ENCODE data around the gene ZBED2. TPM values are rescaled to one million over a fixed set of nuclear protein-coding genes. Genes with fewer than 3 reads are reported as not detected.
A peak's percentile ranks its signal among the peaks of the same experiment; 100 is the strongest.

Gene ZBED2
- total RNA-seq, 2 experiments from 2014 or later, result 0.68 to 0.74 TPM

- H3K27me3 Mint-ChIP-seq (ENCODE audit: low read depth), result no peaks in the 10 kb centered on the region
- ATAC-seq (no peak), DNase-seq (no peak)
- H3K9me3 Mint-ChIP-seq (ENCODE audit: insufficient read depth), result peaks cover 6% of the 10 kb centered on the region
- peaks cover 90% of the 10 kb centered on the region for H3K36me3 Mint-ChIP-seq (ENCODE audit: low read depth)
- peaks cover 83% of the 10 kb centered on the region for H3K4me1 Mint-ChIP-seq (ENCODE audit: low read depth)
- no peak overlapping the region for H3K4me3 Mint-ChIP-seq
- peak overlapping the region; percentile 51 for H3K27ac Mint-ChIP-seq
- ChIA-PET POLR2A (interaction anchor here (0.7 to 2.8 kb wide), 4 partner anchors 10 to 62 kb away, joined by 3 to 15 read pairs (median 4); partner anchors contain the start of gene CD96), CTCF (interaction anchor here (1.0 to 4.9 kb wide), 5 partner anchors 10 to 55 kb away, joined by 4 to 24 read pairs (median 6); partner anchors contain the start of gene ZBED2)
These were observed 9.0 kb upstream of the ZBED2 start for GRCh38 chr3:111604119-111604518.

DNA sequence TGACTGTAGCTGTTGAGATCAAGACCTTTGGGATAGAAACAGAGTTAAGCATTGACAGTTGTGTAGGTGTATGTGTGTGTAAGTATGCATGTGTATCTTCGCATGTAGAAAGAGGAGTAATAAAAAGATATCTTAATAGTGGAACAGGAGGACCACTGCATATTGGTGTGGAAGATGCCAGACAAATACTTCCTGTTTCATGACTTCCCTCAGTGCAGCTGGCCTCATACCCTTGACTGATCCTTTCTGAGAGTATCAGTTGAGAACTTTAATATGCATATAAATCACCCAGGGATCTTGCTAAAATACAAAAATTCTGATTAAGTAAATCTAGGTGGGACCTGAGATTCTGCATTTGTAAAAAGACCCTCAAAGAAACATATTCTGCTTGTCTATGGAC is 8.5 kb upstream of the ZBED2 start:
- no peaks in the 10 kb centered on the region for H3K27me3 Mint-ChIP-seq (ENCODE audit: low read depth)
- ChIA-PET POLR2A (interaction anchor here (0.7 to 2.8 kb wide), 3 partner anchors 10 to 56 kb away, joined by 3 to 15 read pairs (median 4); no protein-coding TSS in a partner anchor), CTCF (interaction anchor here (1.0 to 4.9 kb wide), 5 partner anchors 9 to 55 kb away, joined by 4 to 24 read pairs (median 6); partner anchors contain the start of gene ZBED2)
- no peak overlapping the region for H3K4me3 Mint-ChIP-seq
- H3K27ac Mint-ChIP-seq, result peak overlapping the region; percentile 51
- H3K4me1 Mint-ChIP-seq (ENCODE audit: low read depth), result peaks cover 79% of the 10 kb centered on the region
- H3K9me3 Mint-ChIP-seq (ENCODE audit: insufficient read depth), result peaks cover 6% of the 10 kb centered on the region
- DNase-seq (no peak), ATAC-seq (no peak)
- H3K36me3 Mint-ChIP-seq (ENCODE audit: low read depth), result peaks cover 86% of the 10 kb centered on the region

- Mint-ChIP-seq H3K4me3 (no peak overlapping the region), H3K4me1 (ENCODE audit: low read depth) (peaks cover 65% of the 10 kb centered on the region)
- CTCF ChIA-PET, result interaction anchor here (0.7 to 4.9 kb wide), 6 partner anchors 8 to 90 kb away, joined by 3 to 24 read pairs (median 4); no protein-coding TSS in a partner anchor
These were observed 6.7 kb upstream of the ZBED2 start for GRCh38 chr3:111601810-111602209.

GRCh38 chr3:111598552-111598951 is 3.4 kb upstream of the ZBED2 start:
- Mint-ChIP-seq H3K9me3 (ENCODE audit: insufficient read depth) (no peaks in the 10 kb centered on the region), H3K4me3 (no peak overlapping the region), H3K4me1 (ENCODE audit: low read depth) (peaks cover 63% of the 10 kb centered on the region), H3K36me3 (ENCODE audit: low read depth) (peaks cover 87% of the 10 kb centered on the region), H3K27ac (no peak overlapping the region), H3K27me3 (ENCODE audit: low read depth) (no peaks in the 10 kb centered on the region)
- no peak for ATAC-seq
- no peak for DNase-seq
- POLR2A ChIA-PET, result interaction anchor here (1.0 kb wide), 1 partner anchor 57 kb away, joined by 3 read pairs; no protein-coding TSS in a partner anchor
- CTCF ChIA-PET, result interaction anchor here (0.8 to 2.5 kb wide), 5 partner anchors 9 to 23 kb away, joined by 3 to 14 read pairs (median 4); no protein-coding TSS in a partner anchor

More at GRCh38 chr3:111601810-111602209, 6.7 kb upstream of the ZBED2 start:
- Mint-ChIP-seq H3K36me3 (ENCODE audit: low read depth) (peaks cover 88% of the 10 kb centered on the region), H3K27ac (no peak overlapping the region), H3K9me3 (ENCODE audit: insufficient read depth) (peaks cover 5% of the 10 kb centered on the region), H3K27me3 (ENCODE audit: low read depth) (no peaks in the 10 kb centered on the region)
- POLR2A ChIA-PET, result interaction anchor here (1.0 to 1.4 kb wide), 4 partner anchors 9 to 54 kb away, joined by 4 to 5 read pairs (median 4); no protein-coding TSS in a partner anchor
- no peak for ATAC-seq
- no peak for DNase-seq

DNA sequence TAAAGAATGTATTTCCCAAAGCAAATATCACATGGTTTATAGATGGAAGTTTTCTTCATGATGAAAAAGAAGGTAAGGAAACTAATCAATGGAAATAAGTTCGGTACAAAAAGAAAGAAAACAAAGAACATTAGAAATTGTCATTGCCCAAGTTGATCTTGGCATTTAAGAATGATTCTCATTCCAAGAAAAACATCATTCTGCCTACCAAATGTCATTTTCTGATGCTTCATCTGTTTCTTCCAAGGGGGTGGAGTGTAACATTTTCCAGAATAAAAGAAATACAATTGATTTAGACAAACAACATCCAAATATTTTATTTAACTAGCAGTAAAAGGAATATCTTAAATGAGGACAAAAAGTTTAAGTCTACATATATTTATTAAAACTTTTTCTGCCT is 3.0 kb upstream of the ZBED2 start:
- H3K27me3 Mint-ChIP-seq (ENCODE audit: low read depth), result no peaks in the 10 kb centered on the region
- ChIA-PET POLR2A (interaction anchor here (1.0 kb wide), 1 partner anchor 57 kb away, joined by 3 read pairs; no protein-coding TSS in a partner anchor), CTCF (interaction anchor here (0.8 to 2.5 kb wide), 5 partner anchors 9 to 24 kb away, joined by 3 to 14 read pairs (median 4); no protein-coding TSS in a partner anchor)
- peaks cover 63% of the 10 kb centered on the region for H3K4me1 Mint-ChIP-seq (ENCODE audit: low read depth)
- ATAC-seq, result no peak
- no peak for DNase-seq
- H3K4me3 Mint-ChIP-seq, result no peak overlapping the region
- H3K27ac Mint-ChIP-seq, result no peak overlapping the region
- peaks cover 87% of the 10 kb centered on the region for H3K36me3 Mint-ChIP-seq (ENCODE audit: low read depth)
- no peaks in the 10 kb centered on the region for H3K9me3 Mint-ChIP-seq (ENCODE audit: insufficient read depth)

DNA sequence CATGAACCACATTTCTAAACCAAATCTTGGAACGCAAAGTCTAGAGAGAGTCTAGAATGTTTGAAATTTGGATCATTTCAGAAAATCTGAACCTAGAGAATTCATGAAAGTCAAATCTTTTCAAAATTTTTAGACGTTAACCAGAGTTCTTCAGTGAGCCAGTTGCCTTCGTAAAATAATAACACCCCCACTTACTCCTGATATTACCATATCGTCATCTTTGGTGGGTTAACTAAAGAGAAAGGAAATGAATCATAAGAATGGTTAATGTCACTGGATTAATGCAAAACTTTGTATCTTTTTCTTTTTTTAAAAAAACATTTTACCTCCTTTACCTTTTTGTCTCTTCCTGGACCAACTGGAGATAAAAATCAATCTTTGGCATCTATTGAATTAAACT is 1.2 kb upstream of the ZBED2 start:
- no peak for ATAC-seq
- peak overlapping the region; percentile 24 for H3K4me3 Mint-ChIP-seq
- H3K9me3 Mint-ChIP-seq (ENCODE audit: insufficient read depth), result no peaks in the 10 kb centered on the region
- ChIA-PET CTCF (interaction anchor here (1.4 to 3.8 kb wide), 2 partner anchors 20 to 53 kb away, joined by 3 to 26 read pairs; no protein-coding TSS in a partner anchor), POLR2A (no interaction called here)
- H3K4me1 Mint-ChIP-seq (ENCODE audit: low read depth), result peaks cover 65% of the 10 kb centered on the region
- no peak for DNase-seq
- H3K27ac Mint-ChIP-seq, result peak overlapping the region; percentile 72
- H3K36me3 Mint-ChIP-seq (ENCODE audit: low read depth), result peaks cover 84% of the 10 kb centered on the region
- H3K27me3 Mint-ChIP-seq (ENCODE audit: low read depth), result no peaks in the 10 kb centered on the region

- peak overlapping the region; percentile 79 for H3K27ac Mint-ChIP-seq
- peaks cover 68% of the 10 kb centered on the region for H3K4me1 Mint-ChIP-seq (ENCODE audit: low read depth)
- DNase-seq (no peak), ATAC-seq (no peak)
- peaks cover 86% of the 10 kb centered on the region for H3K36me3 Mint-ChIP-seq (ENCODE audit: low read depth)
- no peak overlapping the region for H3K4me3 Mint-ChIP-seq
- ChIA-PET POLR2A (interaction anchor here (1.0 to 3.3 kb wide), 8 partner anchors 9 to 52 kb away, joined by 4 to 15 read pairs (median 10); no protein-coding TSS in a partner anchor), CTCF (interaction anchor here (0.7 to 3.8 kb wide), 10 partner anchors 9 to 87 kb away, joined by 3 to 26 read pairs (median 4); no protein-coding TSS in a partner anchor)
- H3K27me3 Mint-ChIP-seq (ENCODE audit: low read depth), result no peaks in the 10 kb centered on the region
- no peaks in the 10 kb centered on the region for H3K9me3 Mint-ChIP-seq (ENCODE audit: insufficient read depth)
These were observed 365 bp downstream of the ZBED2 start for GRCh38 chr3:111594781-111595180.

DNA sequence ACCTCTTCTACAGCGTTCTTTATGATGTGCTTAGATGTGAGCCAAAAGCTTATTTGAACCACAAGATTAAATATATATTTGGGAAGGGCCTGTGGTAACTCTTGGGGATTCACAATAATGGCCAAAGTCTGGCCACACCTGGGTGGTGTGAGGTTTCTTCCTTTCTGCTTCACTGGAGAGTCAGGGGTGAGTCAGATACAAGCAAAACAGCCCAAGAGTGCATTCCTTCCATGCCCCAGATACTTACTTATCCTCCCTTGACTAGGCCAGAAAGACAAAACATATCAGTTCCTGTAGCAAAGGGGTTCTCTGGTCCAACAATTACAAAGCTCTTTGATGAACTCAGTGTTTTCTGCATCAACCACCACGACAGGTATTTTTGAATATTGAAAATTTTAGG is 941 bp downstream of the ZBED2 start:
- Mint-ChIP-seq H3K36me3 (ENCODE audit: low read depth) (peaks cover 89% of the 10 kb centered on the region), H3K27me3 (ENCODE audit: low read depth) (no peaks in the 10 kb centered on the region), H3K27ac (peak overlapping the region; percentile 79), H3K4me1 (ENCODE audit: low read depth) (peaks cover 72% of the 10 kb centered on the region), H3K9me3 (ENCODE audit: insufficient read depth) (no peaks in the 10 kb centered on the region), H3K4me3 (peak overlapping the region; percentile 29)
- peak; percentile 48 for ATAC-seq
- POLR2A ChIA-PET, result interaction anchor here (1.1 to 3.3 kb wide), 8 partner anchors 10 to 51 kb away, joined by 3 to 15 read pairs (median 10); no protein-coding TSS in a partner anchor
- no peak for DNase-seq
- CTCF ChIA-PET, result interaction anchor here (0.8 to 3.8 kb wide), 11 partner anchors 10 to 97 kb away, joined by 3 to 26 read pairs (median 3); no protein-coding TSS in a partner anchor

DNA sequence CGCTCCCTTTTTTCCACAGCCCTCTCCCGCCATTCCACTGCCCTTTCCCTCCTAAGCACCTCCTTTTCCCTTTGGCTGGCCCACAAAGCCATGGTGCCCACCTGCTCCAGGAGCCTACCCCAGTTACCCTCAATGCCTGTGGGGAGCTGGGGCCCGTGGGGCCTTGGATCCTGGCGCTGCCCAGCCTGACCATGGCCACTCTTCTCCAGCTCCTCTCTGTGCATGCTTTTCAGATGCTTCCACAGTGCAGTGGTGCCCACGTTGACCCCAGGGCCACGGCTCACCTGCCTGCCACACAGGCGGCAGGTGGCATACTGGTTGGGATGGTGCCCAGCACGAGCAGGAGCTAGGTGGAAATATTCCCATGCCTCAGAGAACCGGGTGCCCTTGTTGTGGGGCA is 1.5 kb downstream of the ZBED2 start:
- POLR2A ChIA-PET, result interaction anchor here (0.9 to 3.3 kb wide), 8 partner anchors 11 to 283 kb away, joined by 3 to 15 read pairs (median 10); no protein-coding TSS in a partner anchor
- H3K4me1 Mint-ChIP-seq (ENCODE audit: low read depth), result peaks cover 74% of the 10 kb centered on the region
- ATAC-seq (no peak), DNase-seq (no peak)
- CTCF ChIA-PET, result interaction anchor here (1.2 to 3.8 kb wide), 8 partner anchors 10 to 98 kb away, joined by 3 to 26 read pairs (median 7); no protein-coding TSS in a partner anchor
- H3K9me3 Mint-ChIP-seq (ENCODE audit: insufficient read depth), result no peaks in the 10 kb centered on the region
- peak overlapping the region; percentile 29 for H3K4me3 Mint-ChIP-seq
- H3K27me3 Mint-ChIP-seq (ENCODE audit: low read depth), result no peaks in the 10 kb centered on the region
- H3K36me3 Mint-ChIP-seq (ENCODE audit: low read depth), result peaks cover 89% of the 10 kb centered on the region
- peak overlapping the region; percentile 79 for H3K27ac Mint-ChIP-seq

DNA sequence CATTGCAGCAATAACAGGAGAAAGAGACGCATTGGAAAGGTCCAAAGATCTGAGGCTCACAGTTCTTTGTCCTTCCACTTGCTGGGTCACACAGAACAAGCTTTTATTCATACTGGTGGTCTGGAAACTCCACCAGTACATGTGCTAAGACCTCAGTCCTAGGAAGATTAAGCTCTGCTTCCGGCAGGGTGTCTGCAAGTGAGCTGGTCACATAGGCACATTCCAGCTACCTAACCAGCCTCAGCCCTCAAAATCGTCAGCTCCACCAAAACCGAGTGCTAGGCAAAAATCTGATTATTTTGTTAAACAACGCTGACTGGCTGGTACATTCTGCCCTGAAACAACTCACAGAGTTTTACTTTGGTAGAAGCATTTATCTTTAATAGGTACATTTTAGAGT is 2.2 kb downstream of the ZBED2 start:
- Mint-ChIP-seq H3K9me3 (ENCODE audit: insufficient read depth) (no peaks in the 10 kb centered on the region), H3K27me3 (ENCODE audit: low read depth) (no peaks in the 10 kb centered on the region), H3K4me1 (ENCODE audit: low read depth) (peaks cover 80% of the 10 kb centered on the region), H3K4me3 (peak overlapping the region; percentile 29), H3K36me3 (ENCODE audit: low read depth) (peaks cover 89% of the 10 kb centered on the region), H3K27ac (peak overlapping the region; percentile 79)
- ATAC-seq (no peak), DNase-seq (no peak)
- ChIA-PET POLR2A (interaction anchor here (0.9 to 3.3 kb wide), 6 partner anchors 11 to 282 kb away, joined by 3 to 15 read pairs (median 12); no protein-coding TSS in a partner anchor), CTCF (interaction anchor here (1.1 to 3.8 kb wide), 6 partner anchors 12 to 46 kb away, joined by 3 to 26 read pairs (median 8); no protein-coding TSS in a partner anchor)

- CTCF ChIA-PET, result interaction anchor here (1.1 to 3.2 kb wide), 4 partner anchors 9 to 24 kb away, joined by 3 to 15 read pairs (median 8); no protein-coding TSS in a partner anchor
- H3K36me3 Mint-ChIP-seq (ENCODE audit: low read depth), result peaks cover 89% of the 10 kb centered on the region
- H3K27me3 Mint-ChIP-seq (ENCODE audit: low read depth), result no peaks in the 10 kb centered on the region
- peaks cover 82% of the 10 kb centered on the region for H3K4me1 Mint-ChIP-seq (ENCODE audit: low read depth)
- no peak overlapping the region for H3K4me3 Mint-ChIP-seq
- DNase-seq (no peak), ATAC-seq (no peak)
- peak overlapping the region; percentile 44 for H3K27ac Mint-ChIP-seq
- POLR2A ChIA-PET, result interaction anchor here (0.6 to 3.3 kb wide), 4 partner anchors 13 to 45 kb away, joined by 3 to 11 read pairs (median 4); no protein-coding TSS in a partner anchor
- no peaks in the 10 kb centered on the region for H3K9me3 Mint-ChIP-seq (ENCODE audit: insufficient read depth)
These were observed 3.0 kb downstream of the ZBED2 start for GRCh38 chr3:111592143-111592542.

Data from activated CD8-positive, alpha-beta T cell treated with anti-CD3 and anti-CD28 coated beads, Interleukin-2, amount 10 ng/mL, durations not matched to agents 7 days and 5 days (primary cell).